Measurements from ENCODE around the gene CTSH.

DNA sequence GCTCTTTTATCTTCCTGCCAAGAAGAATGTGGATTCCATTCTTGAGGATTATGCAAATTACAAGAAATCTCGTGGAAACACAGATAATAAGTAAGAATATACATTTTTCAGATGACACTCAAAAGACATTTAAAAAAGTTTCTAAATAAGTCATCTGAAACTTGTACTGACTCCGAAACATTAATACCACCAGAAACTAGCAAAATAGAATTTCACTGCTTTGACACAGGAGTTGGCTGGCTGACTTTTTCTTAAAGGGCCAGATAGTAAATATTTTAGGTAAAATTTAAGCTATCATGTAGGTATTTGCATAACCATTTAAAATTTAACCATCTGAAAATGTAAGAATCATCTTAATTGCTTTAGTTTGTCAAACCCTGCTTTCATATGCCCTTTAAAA is 51.3 kb downstream of the CTSH start:
- TF ChIP-seq, protein P1, sequence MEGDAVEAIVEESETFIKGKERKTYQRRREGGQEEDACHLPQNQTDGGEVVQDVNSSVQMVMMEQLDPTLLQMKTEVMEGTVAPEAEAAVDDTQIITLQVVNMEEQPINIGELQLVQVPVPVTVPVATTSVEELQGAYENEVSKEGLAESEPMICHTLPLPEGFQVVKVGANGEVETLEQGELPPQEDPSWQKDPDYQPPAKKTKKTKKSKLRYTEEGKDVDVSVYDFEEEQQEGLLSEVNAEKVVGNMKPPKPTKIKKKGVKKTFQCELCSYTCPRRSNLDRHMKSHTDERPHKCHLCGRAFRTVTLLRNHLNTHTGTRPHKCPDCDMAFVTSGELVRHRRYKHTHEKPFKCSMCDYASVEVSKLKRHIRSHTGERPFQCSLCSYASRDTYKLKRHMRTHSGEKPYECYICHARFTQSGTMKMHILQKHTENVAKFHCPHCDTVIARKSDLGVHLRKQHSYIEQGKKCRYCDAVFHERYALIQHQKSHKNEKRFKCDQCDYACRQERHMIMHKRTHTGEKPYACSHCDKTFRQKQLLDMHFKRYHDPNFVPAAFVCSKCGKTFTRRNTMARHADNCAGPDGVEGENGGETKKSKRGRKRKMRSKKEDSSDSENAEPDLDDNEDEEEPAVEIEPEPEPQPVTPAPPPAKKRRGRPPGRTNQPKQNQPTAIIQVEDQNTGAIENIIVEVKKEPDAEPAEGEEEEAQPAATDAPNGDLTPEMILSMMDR (IDR thresholded peaks at IDR 0.05; ENCODE audit: low read depth, low read length): no peak
- TF ChIP-seq POLR2A (IDR thresholded peaks at IDR 0.05; ENCODE audit: extremely low read depth, insufficient read length) (no peak), MYC (IDR thresholded peaks at IDR 0.05; ENCODE audit: low read depth, low read length) (no peak)

Data from NB4 (cell line).